Common myeloid progenitor, CD34-positive (primary cell): ENCODE results near the gene C5orf63.
"Not testable (repeated sequence)": the region's sequence is repeated elsewhere in the genome, so short reads cannot be mapped to it uniquely, and the experiment has no call there.

Source experiments
- CTCF ChIA-PET: fragments of 350-600 bp; sonication (Branson Sonifier 250); formaldehyde crosslinking; loops from one replicate; lab custom pipeline; 2021; ENCODE audit warnings: antibody characterized with exemption; lab: Charles Lee
- POLR2A ChIA-PET: fragments of 350-600 bp; sonication (Branson Sonifier 250); formaldehyde crosslinking; loops from one replicate; lab custom pipeline; 2021; ENCODE audit warnings: antibody characterized with exemption; lab: Charles Lee
- DNase-seq, 3 donors: peaks; one replicate each; pipeline versions ENCODE4 v3.0.0 to v3.0.0-alpha.2; 2013
- H3K27ac ChIP-seq, 2 experiments: 1 replicate in 1 of 2; 2 replicates in 1 of 2; pipeline ENCODE4 v1.7.0; 2013; ENCODE audit warnings: inconsistent platforms in 2 of 2, low read length in 2 of 2, mild to moderate bottlenecking in 2 of 2, low read depth in 1 of 2, moderate library complexity in 1 of 2; ENCODE audit not compliant: severe bottlenecking in 2 of 2, insufficient read depth in 1 of 2, poor library complexity in 1 of 2
- H3K27me3 ChIP-seq, 5 experiments: replicated peaks in 2 of 5; 1 replicate in 3 of 5; 2 replicates in 2 of 5; pipeline versions ENCODE4 v1.6.1 to v1.7.0; 2013; ENCODE audit warnings: low read length in 4 of 5, mild to moderate bottlenecking in 2 of 5, moderate library complexity in 2 of 5, inconsistent platforms in 1 of 5; ENCODE audit not compliant: insufficient read depth in 5 of 5, control insufficient read depth in 4 of 5
- H3K36me3 ChIP-seq, 4 experiments: 1 replicate in 2 of 4; 2 replicates in 2 of 4; pipeline versions ENCODE4 v1.6.1 to v1.7.0; 2013; ENCODE audit warnings: low read length in 3 of 4, control low read depth in 1 of 4, mild to moderate bottlenecking in 1 of 4; ENCODE audit not compliant: control insufficient read depth in 4 of 4, insufficient read depth in 4 of 4
- H3K4me1 ChIP-seq, 4 experiments: 1 replicate in 3 of 4; 2 replicates in 1 of 4; pipeline versions ENCODE4 v1.6.1 to v1.7.1; 2013; ENCODE audit warnings: low read length in 3 of 4, mild to moderate bottlenecking in 3 of 4, control low read depth in 1 of 4, inconsistent platforms in 1 of 4, moderate library complexity in 1 of 4; ENCODE audit not compliant: control insufficient read depth in 4 of 4, insufficient read depth in 4 of 4; ENCODE audit errors: control extremely low read depth in 1 of 4
- H3K4me3 ChIP-seq, 7 experiments: 1 replicate in 4 of 7; 2 replicates in 3 of 7; pipeline versions ENCODE4 v1.5.1 to v1.7.0; 2013; ENCODE audit warnings: mild to moderate bottlenecking in 7 of 7, low read length in 6 of 7, moderate library complexity in 6 of 7, inconsistent platforms in 2 of 7, low read depth in 2 of 7, control low read depth in 1 of 7; ENCODE audit not compliant: insufficient read depth in 4 of 7, control insufficient read depth in 1 of 7; ENCODE audit errors: extremely low read depth in 1 of 7
- H3K9me3 ChIP-seq, 5 experiments: 1 replicate in 4 of 5; 2 replicates in 1 of 5; pipeline versions ENCODE4 v1.6.1 to v1.7.1; 2013; ENCODE audit warnings: low read length in 4 of 5, mild to moderate bottlenecking in 2 of 5, inconsistent platforms in 1 of 5, low read depth in 1 of 5, moderate library complexity in 1 of 5; ENCODE audit not compliant: control insufficient read depth in 4 of 5, insufficient read depth in 2 of 5; ENCODE audit errors: control extremely low read depth in 1 of 5
- WGBS: methylation state at CpG from one replicate; pipeline ENCODE4 v1.1.5; 2013; ENCODE audit not compliant: insufficient coverage; 5-methylcytosine and 5-hydroxymethylcytosine counted together

Gene C5orf63

GRCh38 chr5:127022846-127023245, 50.5 kb downstream of the C5orf63 start:
- H3K4me1 ChIP-seq: no peaks in the 10 kb centered on the region
- no peaks in the 10 kb centered on the region for H3K9me3 ChIP-seq
- WGBS: 94% methylated on average over 2 of the region's 3 CpGs
- CTCF ChIA-PET: interaction anchor here (1.3 kb wide), 1 partner anchor 14 kb away, joined by 3 read pairs; no protein-coding TSS in a partner anchor
- POLR2A ChIA-PET: no interaction called here
- H3K4me3 ChIP-seq: no peak overlapping the region
- no peak for DNase-seq
- no peaks in the 10 kb centered on the region for H3K27me3 ChIP-seq
- H3K27ac ChIP-seq: no peak overlapping the region
- no peaks in the 10 kb centered on the region for H3K36me3 ChIP-seq

GRCh38 chr5:127019928-127020327, 53.4 kb downstream of the C5orf63 start:
- Histone ChIP-seq H3K4me1 (no peaks in the 10 kb centered on the region), H3K9me3 (no peaks in the 10 kb centered on the region), H3K27ac (no peak overlapping the region), H3K4me3 (no peak overlapping the region), H3K27me3 (no peaks in the 10 kb centered on the region), H3K36me3 (no peaks in the 10 kb centered on the region)
- no peak for DNase-seq
- ChIA-PET POLR2A (no interaction called here), CTCF (interaction anchor here (0.6 to 1.4 kb wide), 2 partner anchors 9 to 21 kb away, joined by 3 to 6 read pairs; no protein-coding TSS in a partner anchor)
- WGBS: 100% methylated on average over 1 of the region's 1 CpG

- H3K9me3 ChIP-seq, H3K27me3 ChIP-seq, H3K36me3 ChIP-seq, H3K4me3 ChIP-seq, POLR2A ChIA-PET, H3K27ac ChIP-seq, DNase-seq: not testable (repeated sequence)
- H3K4me1 ChIP-seq: peaks cover 7 to 18% (median 8%) of the 10 kb centered on the region in 4 experiments
- CTCF ChIA-PET: interaction anchor here (0.6 to 1.3 kb wide), 4 partner anchors 8 to 75 kb away, joined by 3 to 6 read pairs (median 4); no protein-coding TSS in a partner anchor
- 88% methylated on average over 4 of the region's 4 CpGs for WGBS
These were observed 56.6 kb downstream of the C5orf63 start for GRCh38 chr5:127016722-127017121.

- no peaks in the 10 kb centered on the region for H3K27me3 ChIP-seq
- no peaks in the 10 kb centered on the region for H3K36me3 ChIP-seq
- H3K4me1 ChIP-seq: peaks cover 9 to 20% (median 10%) of the 10 kb centered on the region in 4 experiments
- H3K9me3 ChIP-seq: no peaks in the 10 kb centered on the region
- H3K4me3 ChIP-seq: no peak overlapping the region
- POLR2A ChIA-PET: interaction anchor here (1.0 kb wide), 1 partner anchor 13 kb away, joined by 3 read pairs; no protein-coding TSS in a partner anchor
- 92% methylated on average over 3 of the region's 4 CpGs for WGBS
- H3K27ac ChIP-seq: no peak overlapping the region
- CTCF ChIA-PET: interaction anchor here (1.4 to 1.5 kb wide), 2 partner anchors 8 to 29 kb away, joined by 3 to 4 read pairs; no protein-coding TSS in a partner anchor
- no peak for DNase-seq
These were observed 57.6 kb downstream of the C5orf63 start for GRCh38 chr5:127015716-127016115.

GRCh38 chr5:127014573-127014972, 58.7 kb downstream of the C5orf63 start:
- Histone ChIP-seq H3K27me3 (no peaks in the 10 kb centered on the region), H3K4me3 (no peak overlapping the region), H3K9me3 (no peaks in the 10 kb centered on the region), H3K4me1 (peaks cover 9 to 20% (median 10%) of the 10 kb centered on the region in 4 experiments), H3K27ac (no peak overlapping the region), H3K36me3 (no peaks in the 10 kb centered on the region)
- WGBS: no CpG with 5 or more reads among the region's 1 CpG
- ChIA-PET CTCF (interaction anchor here (1.1 to 1.5 kb wide), 5 partner anchors 9 to 44 kb away, joined by 3 to 5 read pairs (median 4); no protein-coding TSS in a partner anchor), POLR2A (no interaction called here)
- DNase-seq: peak in 2 of 3 donors; percentile 54 to 61

GRCh38 chr5:127013407-127013806, 59.9 kb downstream of the C5orf63 start:
- no peak overlapping the region for H3K27ac ChIP-seq
- no peaks in the 10 kb centered on the region for H3K9me3 ChIP-seq
- H3K4me1 ChIP-seq: peaks cover 9 to 20% (median 10%) of the 10 kb centered on the region in 4 experiments
- no peak overlapping the region for H3K4me3 ChIP-seq
- no CpG with 5 or more reads among the region's 2 CpGs for WGBS
- no peak for DNase-seq
- H3K27me3 ChIP-seq: no peaks in the 10 kb centered on the region
- ChIA-PET CTCF (interaction anchor here (2.6 kb wide), 1 partner anchor 16 kb away, joined by 12 read pairs; no protein-coding TSS in a partner anchor), POLR2A (no interaction called here)
- H3K36me3 ChIP-seq: no peaks in the 10 kb centered on the region

- Histone ChIP-seq H3K36me3 (no peaks in the 10 kb centered on the region), H3K27ac (no peak overlapping the region), H3K4me3 (no peak overlapping the region), H3K4me1 (peaks cover 9 to 20% (median 10%) of the 10 kb centered on the region in 4 experiments), H3K9me3 (no peaks in the 10 kb centered on the region), H3K27me3 (no peaks in the 10 kb centered on the region)
- CTCF ChIA-PET: interaction anchor here (2.6 kb wide), 1 partner anchor 16 kb away, joined by 12 read pairs; no protein-coding TSS in a partner anchor
- POLR2A ChIA-PET: no interaction called here
- DNase-seq: peak in 1 of 3 donors; percentile 24
These were observed 60.4 kb downstream of the C5orf63 start for GRCh38 chr5:127012916-127013315.
